ENCODE measurements around the gene MARVELD2.
"Not testable (repeated sequence)": the region's sequence is repeated elsewhere in the genome, so short reads cannot be mapped to it uniquely, and the experiment has no call there.

The MARVELD2 gene

DNA sequence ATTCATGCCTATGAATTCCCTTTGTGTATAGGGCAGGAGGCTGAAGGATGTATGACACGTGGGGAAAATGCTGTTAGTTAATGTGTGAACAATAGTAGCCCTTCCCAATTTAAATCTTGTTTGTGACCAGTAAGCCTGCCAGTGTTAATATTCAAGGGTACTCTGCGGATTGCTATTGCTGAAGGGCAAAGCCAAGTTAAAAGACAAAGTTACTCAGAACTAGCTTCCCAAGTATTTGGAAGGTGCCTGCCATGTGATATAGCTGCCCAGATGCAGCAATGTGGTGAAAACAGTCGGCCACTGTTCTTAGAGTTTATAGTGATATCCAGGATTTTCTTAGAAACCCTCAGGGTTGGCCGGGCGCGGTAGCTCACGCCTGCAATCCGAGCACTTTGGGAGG lies 34.6 kb downstream of the MARVELD2 start:
- Histone ChIP-seq H3K4me3 (ENCODE audit: low read length) (no peak overlapping the region), H3K9me3 (ENCODE audit: control insufficient read depth, insufficient read depth, low read length) (no peaks in the 10 kb centered on the region), H3K4me1 (ENCODE audit: control insufficient read depth, insufficient read depth, low read length) (no peaks in the 10 kb centered on the region), H3K27me3 (ENCODE audit: control insufficient read depth, insufficient read depth, low read length) (no peaks in the 10 kb centered on the region), H3K36me3 (ENCODE audit: control insufficient read depth, insufficient read depth, low read length) (no peaks in the 10 kb centered on the region), H3K27ac (ENCODE audit: low read length) (no peak overlapping the region)
- no CpG with 5 or more reads among the region's 8 CpGs for WGBS (ENCODE audit: insufficient coverage, insufficient read length)
- DNase-seq (ENCODE audit: low read depth, low spot score), result no peak

DNA sequence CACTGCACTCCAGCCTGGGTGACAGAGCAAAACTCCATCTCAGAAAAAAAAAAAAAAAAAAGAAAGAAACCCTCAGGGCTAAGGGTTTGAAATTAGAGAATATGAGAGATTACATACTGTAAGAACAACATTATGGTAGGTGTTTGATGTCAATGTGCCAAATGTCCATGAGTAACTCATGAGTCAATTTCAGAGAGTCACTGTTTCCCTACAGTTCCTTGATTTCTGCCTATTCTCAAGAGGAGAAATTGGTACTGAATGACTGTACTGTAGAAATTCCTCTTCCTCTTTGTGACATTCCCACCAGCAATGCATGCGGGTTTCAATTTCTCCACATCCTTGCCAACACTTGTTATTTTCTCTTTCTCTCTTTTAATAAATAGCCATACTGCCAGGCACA lies 35.2 kb downstream of the MARVELD2 start:
- H3K4me1 ChIP-seq (ENCODE audit: control insufficient read depth, insufficient read depth, low read length), result no peaks in the 10 kb centered on the region
- DNase-seq (ENCODE audit: low read depth, low spot score), result no peak
- no peaks in the 10 kb centered on the region for H3K27me3 ChIP-seq (ENCODE audit: control insufficient read depth, insufficient read depth, low read length)
- H3K9me3 ChIP-seq (ENCODE audit: control insufficient read depth, insufficient read depth, low read length), result no peaks in the 10 kb centered on the region
- no peaks in the 10 kb centered on the region for H3K36me3 ChIP-seq (ENCODE audit: control insufficient read depth, insufficient read depth, low read length)
- WGBS (ENCODE audit: insufficient coverage, insufficient read length), result no CpG with 5 or more reads among the region's 1 CpG
- H3K4me3 ChIP-seq (ENCODE audit: low read length), result no peak overlapping the region
- H3K27ac ChIP-seq (ENCODE audit: low read length), result no peak overlapping the region

DNA sequence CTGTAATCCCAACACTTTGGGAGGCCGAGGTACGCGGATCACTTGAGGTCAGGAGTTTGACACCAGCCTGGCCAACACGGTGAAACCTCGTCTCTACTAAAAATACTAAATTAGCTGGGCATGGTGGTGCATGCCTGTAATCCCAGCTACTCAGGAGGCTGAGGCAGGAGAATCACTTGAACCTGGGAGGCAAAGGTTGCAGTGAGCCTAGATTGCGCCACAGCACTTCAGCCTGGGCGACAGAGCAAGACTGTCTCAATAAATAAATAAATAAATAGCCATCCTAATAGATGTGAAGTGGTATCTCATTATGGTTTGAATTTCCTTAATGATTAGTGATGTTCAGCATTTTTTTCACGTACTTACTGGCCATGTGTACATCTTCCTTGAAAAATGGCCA lies 35.6 kb downstream of the MARVELD2 start:
- H3K9me3 ChIP-seq (ENCODE audit: control insufficient read depth, insufficient read depth, low read length); H3K36me3 ChIP-seq (ENCODE audit: control insufficient read depth, insufficient read depth, low read length); H3K4me1 ChIP-seq (ENCODE audit: control insufficient read depth, insufficient read depth, low read length); H3K27me3 ChIP-seq (ENCODE audit: control insufficient read depth, insufficient read depth, low read length); H3K4me3 ChIP-seq (ENCODE audit: low read length); H3K27ac ChIP-seq (ENCODE audit: low read length); DNase-seq (ENCODE audit: low read depth, low spot score): not testable (repeated sequence)
- no CpG with 5 or more reads among the region's 8 CpGs for WGBS (ENCODE audit: insufficient coverage, insufficient read length)

DNA sequence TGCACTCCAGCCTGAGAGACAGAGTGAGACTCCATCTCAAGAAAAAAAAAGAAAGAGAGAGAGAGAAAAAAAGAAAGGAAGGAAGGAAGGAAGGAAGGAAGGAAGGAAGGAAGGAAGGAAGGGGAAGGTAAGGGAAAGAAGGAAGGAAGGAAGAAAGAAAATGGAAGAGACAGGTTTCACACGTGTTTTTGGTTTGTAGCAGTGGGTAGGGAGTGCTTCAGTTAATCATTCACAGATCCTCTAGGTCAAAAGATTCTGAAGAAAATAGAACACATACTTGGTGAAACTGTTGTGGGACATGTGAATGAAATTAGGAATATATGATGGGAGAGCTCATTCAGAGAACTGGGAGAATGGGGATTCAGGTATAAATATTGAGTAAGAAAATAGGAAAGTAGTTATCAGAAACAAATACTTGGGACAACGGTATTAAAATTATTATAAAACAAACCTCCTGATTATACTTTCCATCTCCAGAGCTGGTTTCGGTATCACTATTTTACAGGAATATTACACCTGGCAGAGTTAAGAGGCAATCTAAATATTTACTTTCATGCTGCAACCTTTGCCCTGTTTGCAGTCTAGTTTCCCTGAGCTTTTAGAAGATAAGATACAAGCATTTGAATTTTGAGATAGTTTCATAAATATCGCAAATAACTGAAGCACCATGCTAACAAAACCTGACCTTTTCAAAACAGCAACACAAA lies 37.2 kb downstream of the MARVELD2 start:
- no peak for DNase-seq (ENCODE audit: low read depth, low spot score)
- no peak overlapping the region for H3K4me3 ChIP-seq (ENCODE audit: low read length)
- WGBS (ENCODE audit: insufficient coverage, insufficient read length), result no CpG with 5 or more reads among the region's 4 CpGs
- H3K27me3 ChIP-seq (ENCODE audit: control insufficient read depth, insufficient read depth, low read length), result no peaks in the 10 kb centered on the region
- H3K36me3 ChIP-seq (ENCODE audit: control insufficient read depth, insufficient read depth, low read length), result no peaks in the 10 kb centered on the region
- H3K9me3 ChIP-seq (ENCODE audit: control insufficient read depth, insufficient read depth, low read length), result no peaks in the 10 kb centered on the region
- no peak overlapping the region for H3K27ac ChIP-seq (ENCODE audit: low read length)
- H3K4me1 ChIP-seq (ENCODE audit: control insufficient read depth, insufficient read depth, low read length), result no peaks in the 10 kb centered on the region

DNA sequence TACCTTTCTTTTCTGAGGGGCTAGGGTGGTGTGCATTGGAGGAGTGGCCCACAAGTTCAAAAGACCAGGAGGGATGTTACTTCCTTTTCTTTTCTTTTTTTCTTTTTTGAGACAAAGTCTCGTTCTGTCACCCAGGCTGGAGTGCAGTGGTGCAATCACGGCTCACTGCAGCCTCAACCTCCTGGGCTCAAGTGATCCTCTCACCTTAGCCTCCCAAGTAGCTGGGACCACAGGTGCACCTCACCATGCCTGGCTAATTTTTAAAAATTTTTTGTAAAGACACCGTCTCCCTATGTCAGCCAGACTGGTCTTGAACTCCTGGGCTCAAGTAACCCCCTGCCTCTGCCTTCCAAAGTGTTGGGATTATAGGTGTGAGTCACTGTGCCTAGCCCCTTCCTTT lies 38.6 kb downstream of the MARVELD2 start:
- H3K27ac ChIP-seq (ENCODE audit: low read length); H3K27me3 ChIP-seq (ENCODE audit: control insufficient read depth, insufficient read depth, low read length); H3K9me3 ChIP-seq (ENCODE audit: control insufficient read depth, insufficient read depth, low read length); H3K4me3 ChIP-seq (ENCODE audit: low read length); H3K36me3 ChIP-seq (ENCODE audit: control insufficient read depth, insufficient read depth, low read length); DNase-seq (ENCODE audit: low read depth, low spot score); H3K4me1 ChIP-seq (ENCODE audit: control insufficient read depth, insufficient read depth, low read length): not testable (repeated sequence)
- no CpG with 5 or more reads among the region's 3 CpGs for WGBS (ENCODE audit: insufficient coverage, insufficient read length)

DNA sequence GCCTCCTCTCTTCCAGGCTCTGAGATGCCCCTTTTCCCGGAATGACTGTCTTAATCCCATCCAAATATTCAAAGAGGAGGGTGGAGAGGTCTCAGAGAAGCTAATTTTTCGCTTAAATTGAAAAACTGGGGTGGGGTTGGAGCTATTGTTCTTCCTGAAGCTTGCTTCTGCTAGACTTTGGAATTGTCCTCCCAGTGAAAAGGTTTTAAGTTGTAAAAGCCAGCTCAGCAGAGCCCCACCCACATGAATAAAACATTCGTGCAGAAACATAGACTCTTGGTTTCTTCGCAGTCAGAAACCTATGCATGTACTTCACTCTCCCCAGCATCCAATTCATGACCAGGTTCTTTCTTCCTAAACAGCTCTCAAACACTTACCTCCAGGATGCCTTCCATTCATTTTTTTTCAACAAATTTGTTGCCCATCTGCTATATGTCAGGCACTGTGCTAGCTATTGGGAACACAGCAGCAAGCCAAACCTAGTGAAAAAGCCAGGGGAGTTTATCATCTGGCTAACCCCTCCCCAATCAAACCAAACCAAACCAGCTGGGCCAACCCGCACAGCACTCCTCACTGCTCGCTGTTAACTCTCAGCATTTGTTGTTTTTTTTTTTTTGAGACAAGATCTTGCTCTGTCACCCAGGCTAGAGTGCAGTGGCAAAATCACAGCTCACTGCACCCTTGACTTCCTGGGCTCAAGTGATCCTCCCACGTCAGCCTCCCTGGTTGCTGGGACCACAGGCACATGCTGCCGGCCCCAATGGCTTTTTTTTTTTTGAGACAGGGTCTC lies 39.7 kb downstream of the MARVELD2 start:
- Histone ChIP-seq H3K4me1 (ENCODE audit: control insufficient read depth, insufficient read depth, low read length) (no peaks in the 10 kb centered on the region), H3K9me3 (ENCODE audit: control insufficient read depth, insufficient read depth, low read length) (no peaks in the 10 kb centered on the region), H3K36me3 (ENCODE audit: control insufficient read depth, insufficient read depth, low read length) (no peaks in the 10 kb centered on the region), H3K4me3 (ENCODE audit: low read length) (0 out of 2 replicates have a peak overlapping the region, but pooled peaks have one; percentile 9), H3K27ac (ENCODE audit: low read length) (no peak overlapping the region), H3K27me3 (ENCODE audit: control insufficient read depth, insufficient read depth, low read length) (no peaks in the 10 kb centered on the region)
- no CpG with 5 or more reads among the region's 8 CpGs for WGBS (ENCODE audit: insufficient coverage, insufficient read length)
- DNase-seq (ENCODE audit: low read depth, low spot score), result no peak

DNA sequence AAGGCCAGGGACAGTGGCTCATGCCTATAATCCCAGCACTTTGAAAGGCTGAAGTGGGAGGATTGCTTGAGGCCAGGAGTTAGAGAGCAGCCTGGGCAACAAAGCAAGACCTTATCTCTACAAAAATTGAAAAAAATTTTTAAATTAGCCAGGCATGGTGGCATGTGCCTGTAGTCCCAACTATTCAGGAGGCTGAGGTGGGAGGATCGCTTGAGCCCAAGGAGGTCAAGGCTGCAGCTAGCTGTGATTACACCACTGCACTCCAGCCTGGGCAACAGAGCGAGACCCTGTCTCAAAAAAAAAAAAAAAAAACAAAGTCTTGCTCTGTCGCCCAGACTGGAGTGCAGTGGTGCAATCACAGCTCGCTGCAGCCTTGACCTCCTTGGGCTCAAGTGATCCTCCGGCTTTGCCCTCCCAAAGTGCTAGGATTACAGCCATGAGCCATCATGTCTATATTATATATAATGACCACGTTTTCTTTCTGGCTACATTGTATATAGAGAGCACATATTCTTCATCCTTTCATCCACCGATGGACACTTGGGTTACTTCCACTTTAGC lies 40.6 kb downstream of the MARVELD2 start:
- WGBS (ENCODE audit: insufficient coverage, insufficient read length), result no CpG with 5 or more reads among the region's 7 CpGs

DNA sequence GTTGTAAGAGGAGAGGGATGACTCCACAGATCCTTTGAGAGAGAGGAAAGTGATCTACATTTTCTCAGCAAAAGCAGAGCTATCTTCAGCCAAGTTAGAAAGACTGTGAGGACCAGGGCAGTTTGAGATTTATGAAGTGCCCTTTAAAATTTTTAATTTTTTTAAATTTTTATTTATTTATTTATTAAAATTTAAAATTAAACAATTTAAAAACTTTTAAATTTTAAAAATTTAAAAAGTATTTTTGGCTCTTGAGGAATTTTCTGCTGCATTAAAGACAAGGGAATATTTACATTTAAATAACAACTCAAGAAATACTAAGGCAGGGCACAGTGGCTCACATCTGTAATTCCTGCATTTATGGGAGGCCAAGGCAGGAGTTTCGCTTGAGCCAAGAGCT lies 47.3 kb downstream of the MARVELD2 start:
- H3K4me3 ChIP-seq (ENCODE audit: low read length), result no peak overlapping the region
- H3K27me3 ChIP-seq (ENCODE audit: control insufficient read depth, insufficient read depth, low read length), result no peaks in the 10 kb centered on the region
- no peaks in the 10 kb centered on the region for H3K9me3 ChIP-seq (ENCODE audit: control insufficient read depth, insufficient read depth, low read length)
- H3K27ac ChIP-seq (ENCODE audit: low read length), result no peak overlapping the region
- H3K36me3 ChIP-seq (ENCODE audit: control insufficient read depth, insufficient read depth, low read length), result no peaks in the 10 kb centered on the region
- no peaks in the 10 kb centered on the region for H3K4me1 ChIP-seq (ENCODE audit: control insufficient read depth, insufficient read depth, low read length)
- no peak for DNase-seq (ENCODE audit: low read depth, low spot score)
- WGBS (ENCODE audit: insufficient coverage, insufficient read length), result no CpG with 5 or more reads among the region's 1 CpG

More for the DNA sequence above, 40.6 kb downstream of the MARVELD2 start:
- H3K27ac ChIP-seq (ENCODE audit: low read length); DNase-seq (ENCODE audit: low read depth, low spot score); H3K4me1 ChIP-seq (ENCODE audit: control insufficient read depth, insufficient read depth, low read length); H3K9me3 ChIP-seq (ENCODE audit: control insufficient read depth, insufficient read depth, low read length); H3K4me3 ChIP-seq (ENCODE audit: low read length); H3K27me3 ChIP-seq (ENCODE audit: control insufficient read depth, insufficient read depth, low read length); H3K36me3 ChIP-seq (ENCODE audit: control insufficient read depth, insufficient read depth, low read length): not testable (repeated sequence)

DNA sequence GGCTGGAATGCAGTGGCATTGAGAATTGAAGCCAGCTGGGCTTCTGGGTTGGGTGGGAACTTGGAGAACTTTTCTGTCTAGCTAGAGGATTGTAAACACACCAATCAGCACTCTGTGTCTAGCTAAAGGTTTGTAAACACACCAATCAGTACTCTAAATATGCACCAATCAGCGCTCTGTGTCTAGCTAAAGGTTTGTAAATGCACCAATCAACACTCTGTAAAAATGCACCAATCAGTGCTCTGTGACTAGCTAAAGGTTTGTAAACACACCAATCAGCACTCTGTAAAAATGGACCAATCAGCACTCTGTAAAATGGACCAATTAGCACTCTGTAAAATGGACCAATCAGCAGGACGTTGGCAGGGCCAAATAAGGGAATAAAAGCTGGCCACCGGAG lies 51.5 kb downstream of the MARVELD2 start:
- not testable (repeated sequence) for H3K9me3 ChIP-seq (ENCODE audit: control insufficient read depth, insufficient read depth, low read length); H3K4me1 ChIP-seq (ENCODE audit: control insufficient read depth, insufficient read depth, low read length); DNase-seq (ENCODE audit: low read depth, low spot score); H3K27ac ChIP-seq (ENCODE audit: low read length); H3K4me3 ChIP-seq (ENCODE audit: low read length); H3K36me3 ChIP-seq (ENCODE audit: control insufficient read depth, insufficient read depth, low read length); H3K27me3 ChIP-seq (ENCODE audit: control insufficient read depth, insufficient read depth, low read length)
- no CpG with 5 or more reads among the region's 3 CpGs for WGBS (ENCODE audit: insufficient coverage, insufficient read length)

DNA sequence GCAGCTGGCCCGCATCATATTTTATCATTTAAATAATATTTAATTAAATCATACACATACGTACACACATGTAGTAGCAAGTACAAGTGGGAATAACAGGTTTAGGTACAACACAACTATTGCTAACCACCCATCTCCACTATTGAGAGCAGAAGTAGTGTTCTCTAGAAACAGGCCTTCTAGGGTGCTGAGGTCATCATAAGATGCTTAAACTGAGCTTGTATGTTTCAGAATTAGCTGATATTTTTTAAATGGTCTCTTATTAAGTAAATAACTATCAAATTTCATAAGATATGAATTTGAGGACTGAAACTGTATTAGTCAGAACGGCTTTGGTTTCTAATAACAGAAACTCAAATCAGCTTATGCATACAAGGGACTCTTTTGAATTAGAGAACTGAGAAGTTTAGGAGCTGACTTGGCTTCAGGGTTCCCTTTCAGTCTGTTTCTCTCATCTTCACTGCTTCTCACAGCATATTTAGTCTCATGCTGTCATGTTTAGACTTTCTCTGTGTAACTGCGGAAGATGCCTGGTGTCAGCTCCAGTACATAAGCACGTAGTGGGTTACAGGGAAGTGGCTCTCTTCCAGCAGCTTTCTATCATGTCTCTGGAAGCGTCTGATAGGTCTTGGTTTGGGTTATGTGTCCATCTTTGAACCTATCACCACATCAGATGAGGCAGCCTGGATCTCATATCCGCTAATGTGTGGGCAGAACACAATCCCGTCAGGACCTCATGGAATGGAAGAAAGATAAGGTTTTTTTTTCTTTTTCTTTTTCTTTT lies 52.7 kb downstream of the MARVELD2 start:
- no peak for DNase-seq (ENCODE audit: low read depth, low spot score)
- no peaks in the 10 kb centered on the region for H3K27me3 ChIP-seq (ENCODE audit: control insufficient read depth, insufficient read depth, low read length)
- H3K4me1 ChIP-seq (ENCODE audit: control insufficient read depth, insufficient read depth, low read length), result no peaks in the 10 kb centered on the region
- WGBS (ENCODE audit: insufficient coverage, insufficient read length), result no CpG with 5 or more reads among the region's 8 CpGs
- no peak overlapping the region for H3K4me3 ChIP-seq (ENCODE audit: low read length)
- no peaks in the 10 kb centered on the region for H3K9me3 ChIP-seq (ENCODE audit: control insufficient read depth, insufficient read depth, low read length)
- no peaks in the 10 kb centered on the region for H3K36me3 ChIP-seq (ENCODE audit: control insufficient read depth, insufficient read depth, low read length)
- H3K27ac ChIP-seq (ENCODE audit: low read length), result no peak overlapping the region
